ENCODE data around the gene LATS2.

LATS2 gene

GRCh38 chr13:21061029-21061763 lies at the start of gene LATS2:
TSS of gene LATS2 (minus strand) at chr13:21061586. CDS start at chr13:21046026, 15,560 bp downstream.
- DNase-seq, result peak; percentile 92

GRCh38 chr13:21109168-21109567 lies 47.8 kb upstream of the LATS2 start:
- no peak for DNase-seq

DNA sequence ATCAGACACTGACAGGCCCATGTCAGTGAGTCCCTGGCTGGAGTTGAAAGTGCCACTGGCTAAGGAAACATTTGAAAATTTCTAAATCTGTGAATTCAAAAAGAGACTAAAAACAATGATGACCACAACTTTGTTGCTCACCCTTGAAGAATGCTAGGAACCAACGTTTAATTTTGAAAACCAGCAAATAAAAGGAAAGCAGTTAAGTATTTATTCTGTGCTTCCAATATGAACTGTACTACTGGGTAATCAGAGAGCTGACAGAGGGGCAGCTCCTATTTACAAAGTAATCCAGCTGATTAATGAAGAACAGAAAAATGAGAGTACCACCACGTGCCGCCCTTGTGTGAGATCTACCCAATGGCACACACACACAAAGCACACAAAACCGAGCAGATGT lies 44.7 kb upstream of the LATS2 start:
- DNase-seq, result no peak

DNA sequence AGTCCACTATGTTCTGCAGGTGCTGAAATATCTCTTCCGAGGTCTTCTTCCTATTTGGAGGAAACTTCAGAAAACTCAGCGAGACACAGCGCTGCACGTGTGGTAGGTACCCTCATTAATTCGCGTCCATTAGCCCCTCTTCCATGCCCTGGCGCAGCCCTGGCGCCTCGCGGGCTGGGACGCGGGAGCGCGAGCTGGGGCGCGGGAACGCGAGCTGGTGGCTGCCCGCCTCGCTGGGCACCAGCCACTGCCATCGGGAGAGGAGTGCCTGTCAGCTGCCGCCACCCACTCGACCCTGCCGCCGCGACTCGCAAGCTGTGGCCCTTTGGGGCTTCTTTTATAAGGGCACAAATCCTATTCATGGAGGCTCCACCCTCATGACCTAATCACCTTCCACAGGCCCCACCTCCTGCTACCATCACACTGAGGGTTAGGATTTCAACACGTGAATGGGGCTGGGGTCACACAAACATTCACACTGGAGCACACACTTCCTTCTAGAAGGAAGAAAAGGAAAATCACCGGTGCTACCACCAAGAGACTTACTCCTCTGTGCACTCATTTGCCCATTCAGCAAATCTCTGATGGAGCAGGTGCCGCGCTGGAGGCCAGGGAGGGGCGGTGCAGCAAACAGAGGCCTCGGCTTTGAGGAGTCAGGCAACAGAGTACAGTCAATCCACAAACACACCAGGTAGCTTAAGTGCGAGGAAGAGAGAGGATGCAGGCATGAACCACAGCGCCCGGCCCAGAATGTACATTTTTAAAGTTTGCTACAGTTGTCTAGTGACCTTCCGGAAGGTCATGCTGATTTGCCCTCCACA lies 43.0 kb upstream of the LATS2 start:
- DNase-seq, result no peak

DNA sequence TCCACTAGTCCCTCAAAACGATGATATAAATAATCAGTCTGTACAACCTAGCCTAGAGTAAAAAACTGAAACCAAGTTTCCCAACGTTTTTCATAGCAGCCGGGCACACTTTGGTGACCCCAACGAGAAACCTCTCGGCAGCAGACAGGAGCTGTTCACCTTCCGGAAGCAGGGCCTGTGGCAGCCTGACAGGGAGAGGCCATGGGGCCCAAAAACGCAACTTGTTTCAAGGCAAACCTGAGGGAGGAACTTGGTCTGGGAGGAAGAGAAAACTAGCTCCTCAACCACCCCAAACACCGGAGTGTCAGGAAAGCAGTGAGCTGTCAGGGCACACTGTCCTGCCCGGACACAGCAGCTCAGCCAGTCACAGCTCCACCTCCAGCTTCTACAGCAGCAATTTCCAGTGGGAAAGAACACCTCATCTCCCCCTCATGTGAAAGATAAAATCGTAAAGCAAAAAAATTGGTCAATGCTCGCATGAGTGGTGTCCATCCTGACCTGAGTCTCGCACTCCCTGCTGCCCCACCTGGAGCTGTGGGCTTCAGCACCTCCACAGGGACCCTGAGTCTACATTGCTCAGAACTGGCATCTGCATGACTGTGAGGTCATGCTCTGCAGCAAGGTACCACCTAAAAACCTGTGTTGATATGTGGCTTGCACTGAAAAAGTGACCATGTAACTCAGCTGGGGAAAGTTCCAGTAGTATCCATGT lies 40.6 kb upstream of the LATS2 start:
- DNase-seq, result no peak

DNA sequence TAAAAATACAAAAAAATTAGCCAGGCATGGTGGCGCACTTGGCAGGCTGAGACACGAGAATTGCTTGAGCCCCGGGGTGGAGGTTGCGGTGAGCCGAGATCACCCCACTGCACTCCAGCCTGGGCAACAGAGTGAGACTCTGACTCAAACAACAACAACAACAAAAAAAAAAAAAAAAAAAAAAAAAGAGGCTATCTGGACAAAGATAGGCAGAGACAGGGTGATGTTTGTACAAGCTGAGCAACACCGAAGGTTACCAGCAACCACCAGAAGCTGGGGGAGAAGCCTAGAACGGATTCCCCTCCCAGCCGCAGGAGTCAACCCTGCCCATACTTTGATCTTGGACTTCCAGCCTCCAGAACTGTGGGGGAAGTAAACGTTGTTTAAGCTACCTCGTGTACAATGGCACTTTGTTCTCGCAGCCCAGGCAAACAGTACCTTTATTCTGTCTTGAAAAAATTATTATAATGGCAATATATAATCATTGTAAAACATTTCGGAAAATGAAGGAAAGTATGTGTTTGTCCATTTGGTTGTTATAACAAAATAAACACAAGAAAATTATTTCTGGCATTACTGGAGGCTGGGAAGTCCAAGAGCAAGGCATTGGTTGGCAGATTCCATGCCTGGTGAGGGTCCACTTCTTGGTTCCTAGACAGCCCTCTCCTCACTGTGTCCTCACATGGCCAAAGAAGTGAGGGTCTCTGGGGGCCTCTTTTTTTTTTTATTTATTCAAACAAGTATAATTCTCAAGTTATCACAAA lies 39.8 kb upstream of the LATS2 start:
- DNase-seq, result no peak

DNA sequence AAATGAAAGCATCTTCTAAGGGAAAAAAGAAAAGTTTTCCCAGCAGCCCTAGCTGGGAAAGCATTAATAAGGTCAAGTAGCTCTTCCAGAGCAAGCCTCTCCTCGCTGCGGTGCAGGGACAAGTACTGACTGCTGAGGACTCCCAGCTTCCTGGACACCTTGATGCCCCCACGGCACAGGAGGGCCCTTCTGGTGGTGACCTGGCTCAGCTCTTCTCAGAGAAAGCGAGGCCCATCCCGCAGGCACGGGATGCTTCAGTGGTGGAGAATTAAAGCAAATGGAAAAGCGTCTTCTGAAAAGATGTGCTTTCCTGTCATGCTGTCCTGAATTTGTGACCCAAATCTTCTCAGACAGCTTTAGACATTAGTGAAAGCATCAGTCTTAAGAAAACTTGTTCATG lies 38.8 kb upstream of the LATS2 start:
- DNase-seq, result no peak

DNA sequence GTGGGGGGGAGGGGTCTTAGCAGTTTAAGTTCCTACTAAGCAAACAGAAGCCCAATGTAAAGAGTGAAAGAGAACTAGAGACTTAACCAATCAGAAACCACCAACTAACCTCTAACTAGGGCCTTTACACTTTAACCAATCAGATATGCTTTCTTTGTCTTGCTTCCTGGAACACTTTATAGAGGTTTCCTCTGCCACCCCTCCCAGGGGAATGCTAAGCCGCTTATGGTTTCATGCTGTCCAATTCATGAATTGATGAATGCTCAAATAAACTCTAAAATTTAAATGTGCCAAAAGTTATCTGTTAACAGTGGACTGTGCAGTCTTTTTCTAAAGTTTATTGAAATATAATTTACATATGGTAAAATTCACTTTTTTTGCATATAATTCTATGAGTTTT lies 33.9 kb upstream of the LATS2 start:
- DNase-seq, result no peak

- DNase-seq, result no peak
These were observed 28.4 kb upstream of the LATS2 start for GRCh38 chr13:21089830-21090229.

DNA sequence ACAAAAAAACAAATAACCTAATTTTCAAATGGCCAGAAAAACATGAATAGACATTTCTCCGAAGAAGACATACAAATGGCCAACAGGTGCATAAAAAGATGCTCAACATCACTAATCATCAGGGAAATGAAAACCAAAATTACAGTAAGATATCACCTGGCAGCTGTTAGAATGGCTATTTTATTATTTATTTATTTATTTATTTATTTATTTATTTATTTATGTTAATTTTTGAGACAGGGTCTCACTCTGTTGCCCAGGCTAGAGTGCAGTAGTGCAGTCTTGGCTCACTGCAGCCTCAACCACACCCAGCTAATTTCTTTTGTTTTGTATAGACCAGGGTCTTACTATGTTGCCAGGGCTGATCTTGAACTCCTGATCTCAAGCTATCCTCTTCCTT lies 27.1 kb upstream of the LATS2 start:
- DNase-seq, result no peak

- DNase-seq, result no peak
These were observed 25.5 kb upstream of the LATS2 start for GRCh38 chr13:21086929-21087328.

DNA sequence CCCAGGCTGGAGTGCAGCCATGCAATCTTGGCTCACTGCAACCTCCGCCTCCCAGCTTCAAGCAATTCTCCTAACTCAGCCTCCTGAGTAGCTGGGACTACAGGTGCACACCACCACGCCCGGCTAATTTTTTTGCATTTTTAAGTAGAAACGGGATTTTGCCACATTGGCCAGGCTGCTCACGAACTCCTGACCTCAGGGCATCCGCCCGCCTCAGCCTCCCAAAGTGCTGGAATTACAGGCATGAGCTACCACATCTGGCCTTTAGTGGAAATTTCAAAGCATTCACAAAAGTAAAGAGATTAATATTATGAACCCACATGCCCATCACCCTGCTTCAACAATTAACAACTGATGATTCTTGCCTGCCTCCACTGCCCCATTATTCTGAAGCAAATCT lies 20.5 kb upstream of the LATS2 start:
- DNase-seq, result no peak

DNA sequence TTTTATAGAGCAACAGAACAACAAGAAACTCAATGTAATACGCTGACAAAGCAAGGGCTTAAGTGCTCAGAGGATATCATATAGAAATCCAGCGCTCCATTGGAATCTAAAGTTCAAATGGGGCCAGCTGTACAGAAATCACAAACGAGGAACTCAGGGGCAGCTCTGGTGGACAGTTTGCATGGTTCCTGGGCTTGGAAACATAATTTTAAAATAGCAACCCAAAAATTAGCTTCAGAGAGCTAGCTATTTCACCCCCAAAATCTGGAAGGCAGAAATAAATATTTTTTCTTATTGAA lies 19.2 kb upstream of the LATS2 start:
- DNase-seq, result no peak

DNA sequence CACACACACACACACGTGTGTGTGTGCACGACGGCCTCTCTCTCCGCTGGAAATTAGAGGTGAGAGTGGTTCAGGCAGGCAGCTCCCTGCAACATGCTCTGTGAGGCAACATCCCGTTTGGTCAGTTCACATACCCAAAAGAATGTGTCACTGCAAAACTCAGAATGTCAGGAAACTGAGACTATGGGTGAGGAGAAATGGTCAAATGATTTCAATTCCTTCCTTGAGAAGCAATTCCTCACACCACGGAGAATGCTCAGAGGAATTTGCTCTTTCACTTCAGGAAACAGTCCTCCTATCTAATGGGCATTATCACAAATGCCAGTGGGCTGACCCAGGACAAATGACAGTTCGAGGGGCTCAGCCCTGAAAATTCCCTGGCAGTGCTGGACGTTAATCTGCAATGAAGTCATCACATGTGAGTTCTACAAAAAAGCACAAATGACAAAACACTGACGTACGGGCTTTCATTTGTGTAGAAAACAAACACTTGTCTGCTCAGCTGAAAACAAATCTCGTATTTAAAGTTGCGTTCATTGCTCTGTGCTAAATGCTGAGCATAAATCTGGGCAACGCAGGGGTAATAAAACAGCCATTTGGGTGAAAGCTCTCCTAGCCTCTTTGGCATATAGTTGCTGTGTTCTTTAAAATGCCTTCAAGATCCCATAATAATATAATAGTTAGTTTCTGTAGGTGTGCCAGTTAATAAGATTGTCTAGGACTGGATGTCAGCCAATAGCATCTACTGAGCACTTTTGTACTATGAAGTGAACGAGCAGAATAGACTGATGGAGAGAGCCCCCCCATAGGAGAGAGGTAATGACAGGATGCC lies 18.6 kb upstream of the LATS2 start:
- DNase-seq, result no peak

GRCh38 chr13:21079221-21079620 lies 17.8 kb upstream of the LATS2 start:
- DNase-seq, result no peak

GRCh38 chr13:21078501-21078900 lies 17.1 kb upstream of the LATS2 start:
- no peak for DNase-seq

DNA sequence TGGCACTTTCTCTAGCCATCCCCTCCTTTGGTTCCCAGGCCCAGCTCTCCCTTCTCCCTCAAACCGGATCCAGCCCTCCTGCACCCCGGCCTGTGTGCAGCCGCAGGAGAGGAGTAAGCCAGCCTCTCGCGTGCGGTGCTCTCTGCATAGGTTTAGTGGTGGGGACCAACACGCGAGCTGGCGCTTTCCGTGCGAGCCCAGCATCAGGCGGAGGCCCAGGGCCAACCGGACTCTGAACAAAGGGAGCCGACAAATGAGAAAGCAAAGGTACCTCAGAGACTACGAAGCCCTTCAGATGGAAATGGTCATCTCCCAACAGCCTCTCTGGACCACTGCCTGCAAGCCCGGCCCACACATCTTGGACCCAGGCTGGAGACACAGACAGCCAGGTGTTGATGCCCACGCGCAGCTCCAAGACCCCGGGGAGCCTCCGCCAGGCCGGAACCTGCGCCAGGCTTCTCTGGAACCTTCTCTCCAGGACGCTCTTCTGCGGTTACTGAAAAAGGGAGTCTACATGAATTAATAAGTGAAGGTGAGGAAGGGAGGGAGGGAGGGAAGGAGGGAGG lies 16.5 kb upstream of the LATS2 start:
- no peak for DNase-seq

DNA sequence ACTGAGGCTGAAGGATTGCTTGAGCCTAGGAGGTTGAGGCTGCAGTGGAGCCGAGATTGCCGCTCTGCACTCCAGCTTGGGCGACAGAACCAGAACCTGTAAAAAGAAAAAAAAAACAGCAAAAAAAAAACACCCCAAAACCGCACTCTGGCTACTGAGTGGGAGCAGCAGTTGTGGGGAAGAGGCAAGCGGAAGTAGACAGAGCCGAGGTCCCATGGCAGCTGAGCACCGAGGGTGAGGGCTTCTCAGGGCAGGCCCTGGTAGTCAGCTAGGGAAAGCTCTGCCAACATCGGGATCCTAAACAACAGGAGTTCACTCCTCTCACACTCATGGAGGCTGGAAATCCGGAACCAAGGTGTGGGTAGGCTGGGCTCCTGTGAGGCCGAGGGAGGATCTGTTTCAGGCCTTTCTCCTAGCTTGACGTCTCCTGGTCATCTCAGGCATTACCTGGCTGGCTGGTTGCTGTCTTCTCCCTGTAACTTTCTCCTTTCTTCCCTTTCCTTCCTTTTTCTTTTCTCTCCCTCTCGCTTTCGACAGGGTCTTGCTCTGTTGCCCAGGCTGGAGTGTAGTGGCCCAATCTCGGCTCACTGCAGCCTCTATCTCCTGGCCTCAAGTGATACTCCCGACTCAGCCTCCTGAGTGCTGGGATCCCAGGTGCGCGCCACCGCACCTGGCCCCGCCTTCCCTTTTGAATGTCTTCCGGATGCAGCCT lies 15.8 kb upstream of the LATS2 start:
- no peak for DNase-seq

- no peak for DNase-seq
These were observed 14.9 kb upstream of the LATS2 start for GRCh38 chr13:21076253-21076652.

GRCh38 chr13:21075379-21076249 lies 14.2 kb upstream of the LATS2 start:
- peak; percentile 44 for DNase-seq
